Lung (tissue), 12 donors: ENCODE data around the gene CAPN6. TPM values are rescaled to one million over a fixed set of nuclear protein-coding genes. Genes with fewer than 3 reads are reported as not detected.
A peak's percentile ranks its signal among the peaks of the same experiment; 100 is the strongest.

Source experiments
- ATAC-seq: fragments of 200-7000 bp; cut with Tn5 transposase; one replicate; pipeline ENCODE4 v1.9.1; 2020; ENCODE audit warnings: moderate number of reproducible peaks; ENCODE audit not compliant: insufficient read depth, low FRiP score
- DNase-seq, 3 donors: peaks; one replicate each; pipeline ENCODE4 v3.0.0-alpha.2; 2013 to 2017
- H3K27ac ChIP-seq, 2 donors: one replicate each; pipeline ENCODE4 v1.5.1; 2013; ENCODE audit warnings: mild to moderate bottlenecking in 2 of 2, moderate library complexity in 2 of 2, control low read depth in 1 of 2, inconsistent platforms in 1 of 2, low read depth in 1 of 2, low read length in 1 of 2
- H3K27me3 ChIP-seq, 3 donors: one replicate each; pipeline ENCODE4 v1.5.1; 2013; ENCODE audit warnings: low read length in 2 of 3; ENCODE audit not compliant: control insufficient read depth in 3 of 3, insufficient read depth in 3 of 3
- H3K36me3 ChIP-seq, 4 donors: one replicate each; pipeline ENCODE4 v1.5.1; 2013; ENCODE audit warnings: low read length in 4 of 4, mild to moderate bottlenecking in 1 of 4, moderate library complexity in 1 of 4; ENCODE audit not compliant: control insufficient read depth in 4 of 4, insufficient read depth in 4 of 4
- H3K4me1 ChIP-seq, 5 donors: one replicate each; pipeline ENCODE4 v1.5.1; 2013; ENCODE audit warnings: low read length in 5 of 5, mild to moderate bottlenecking in 2 of 5, moderate library complexity in 1 of 5; ENCODE audit not compliant: control insufficient read depth in 5 of 5, insufficient read depth in 5 of 5
- H3K4me3 ChIP-seq: one replicate; pipeline ENCODE4 v1.5.1; 2013; ENCODE audit warnings: mild to moderate bottlenecking, control low read depth, moderate library complexity
- H3K9ac ChIP-seq, 2 donors: one replicate each; pipeline ENCODE4 v1.5.1; 2013; ENCODE audit warnings: low read length in 2 of 2, control low read depth in 1 of 2; ENCODE audit not compliant: insufficient read depth in 1 of 2
- H3K9me3 ChIP-seq, 4 donors: one replicate each; pipeline ENCODE4 v1.5.1; 2013; ENCODE audit warnings: low read length in 3 of 4, mild to moderate bottlenecking in 1 of 4, moderate library complexity in 1 of 4; ENCODE audit not compliant: control insufficient read depth in 4 of 4, insufficient read depth in 3 of 4
- WGBS, 2 donors: extraction: QIAGEN DNeasy Blood & Tissue Kit; methylation state at CpG; one replicate each; pipeline ENCODE4 v1.1.7; 2013; 5-methylcytosine and 5-hydroxymethylcytosine counted together
- polyA plus RNA-seq, 2 donors: library from polyadenylated mRNA; stranded (reverse); fragments of 200-250 nt; gene quantifications; one replicate each; pipeline ENCODE4 v1.2.1, GENCODE V29; 2013
- total RNA-seq, 2 donors: library from RNA; depleted of rRNA in 1 of 2; stranded (reverse); fragments of >200 nt in 1 of 2; gene quantifications; one replicate each; pipeline ENCODE4 v1.2.1, GENCODE V29; 2014 to 2021
- TF ChIP-seq, protein P1 (sequence below): IDR thresholded peaks from 2 replicates; pipeline ENCODE4 v1.5.1; 2012; ENCODE audit warnings: mild to moderate bottlenecking; ENCODE audit errors: control extremely low read depth, extremely low read depth
- donor health status: control.
- donor health status: control.
- donor health status: Bipolar disorder and iron deficiency.
- donor health status: healthy.
- donor health status: DM: yes; HTN: yes; CAD: no.

Gene CAPN6
- total and polyA plus RNA-seq, 4 donors, result 0.06 to 6.6 (median 0.26) TPM

DNA sequence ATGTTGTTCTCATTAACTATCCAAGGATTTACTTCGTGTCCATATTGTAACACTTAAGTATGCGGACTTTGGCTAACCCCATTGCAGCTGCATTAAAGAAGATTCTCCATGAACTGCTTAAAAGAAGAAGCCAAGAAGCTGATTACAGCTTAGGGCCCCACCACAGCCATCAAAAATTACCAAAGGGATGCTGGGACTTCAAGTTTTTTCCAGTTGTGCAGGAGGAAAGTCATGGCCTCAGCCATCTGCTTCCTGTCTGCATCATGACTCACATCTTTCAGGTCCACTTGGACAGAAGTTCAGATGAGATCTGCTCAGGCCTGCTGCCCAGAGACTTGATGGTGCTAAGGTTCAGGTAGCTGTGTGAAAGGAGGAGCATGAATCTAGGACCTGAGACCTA is 38.8 kb upstream of the CAPN6 start:
- ATAC-seq (no peak), DNase-seq (peak in 2 of 3 donors; percentile 0 to 2)
- WGBS, 2 donors, result 76 to 88% methylated on average over 2 of the region's 2 CpGs
- Histone ChIP-seq H3K4me3 (no peak overlapping the region), H3K27ac (no peak overlapping the region), H3K9ac (no peak overlapping the region), H3K4me1 (no peaks in the 10 kb centered on the region), H3K9me3 (no peaks in the 10 kb centered on the region), H3K36me3 (no peaks in the 10 kb centered on the region), H3K27me3 (peaks cover 2 to 32% (median 2%) of the 10 kb centered on the region in 3 donors)
- TF ChIP-seq, protein P1, sequence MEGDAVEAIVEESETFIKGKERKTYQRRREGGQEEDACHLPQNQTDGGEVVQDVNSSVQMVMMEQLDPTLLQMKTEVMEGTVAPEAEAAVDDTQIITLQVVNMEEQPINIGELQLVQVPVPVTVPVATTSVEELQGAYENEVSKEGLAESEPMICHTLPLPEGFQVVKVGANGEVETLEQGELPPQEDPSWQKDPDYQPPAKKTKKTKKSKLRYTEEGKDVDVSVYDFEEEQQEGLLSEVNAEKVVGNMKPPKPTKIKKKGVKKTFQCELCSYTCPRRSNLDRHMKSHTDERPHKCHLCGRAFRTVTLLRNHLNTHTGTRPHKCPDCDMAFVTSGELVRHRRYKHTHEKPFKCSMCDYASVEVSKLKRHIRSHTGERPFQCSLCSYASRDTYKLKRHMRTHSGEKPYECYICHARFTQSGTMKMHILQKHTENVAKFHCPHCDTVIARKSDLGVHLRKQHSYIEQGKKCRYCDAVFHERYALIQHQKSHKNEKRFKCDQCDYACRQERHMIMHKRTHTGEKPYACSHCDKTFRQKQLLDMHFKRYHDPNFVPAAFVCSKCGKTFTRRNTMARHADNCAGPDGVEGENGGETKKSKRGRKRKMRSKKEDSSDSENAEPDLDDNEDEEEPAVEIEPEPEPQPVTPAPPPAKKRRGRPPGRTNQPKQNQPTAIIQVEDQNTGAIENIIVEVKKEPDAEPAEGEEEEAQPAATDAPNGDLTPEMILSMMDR, result no peak

DNA sequence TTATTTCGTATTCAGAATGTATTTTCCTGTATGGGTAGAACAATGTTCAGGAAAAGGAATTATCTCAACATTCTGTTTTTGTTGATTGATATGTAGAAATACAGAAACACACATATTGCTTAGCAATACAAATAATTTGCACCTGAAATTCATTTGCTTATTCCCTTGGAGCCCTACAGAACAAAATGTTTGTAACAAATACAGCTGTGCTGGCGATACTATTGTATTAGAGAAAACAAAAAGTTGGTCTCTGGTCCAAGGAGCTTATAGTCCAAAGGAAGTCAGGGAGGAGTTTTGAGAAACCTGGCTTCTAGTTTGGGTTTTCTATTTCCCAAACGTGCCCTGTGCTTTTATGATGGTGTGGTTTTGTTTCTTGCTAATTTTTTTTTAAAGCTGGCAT is 37.8 kb upstream of the CAPN6 start:
- no peak for ATAC-seq

DNA sequence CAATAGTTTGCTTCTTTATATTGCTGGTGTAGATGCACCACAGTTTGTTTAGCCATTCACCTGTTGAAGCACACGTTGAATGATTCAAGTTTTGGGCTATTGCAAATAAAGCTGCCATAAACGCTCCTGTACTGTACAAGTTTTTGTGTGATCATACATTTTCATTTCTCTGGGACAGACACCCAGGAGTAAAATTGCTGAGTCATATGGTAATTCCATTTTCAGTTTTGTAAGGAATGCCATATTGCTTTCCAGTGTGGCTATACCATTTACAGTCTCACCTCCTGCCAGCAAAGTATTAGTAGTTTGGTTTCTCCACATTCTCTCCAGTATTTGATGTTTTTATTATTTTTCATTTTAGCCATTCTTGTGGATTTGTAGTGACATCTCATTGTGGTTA is 32.0 kb upstream of the CAPN6 start:
- WGBS, 2 donors, result 52 to 86% methylated on average over 2 of the region's 2 CpGs
- no peak for ATAC-seq
- no peak overlapping the region for H3K4me3 ChIP-seq
- H3K9ac ChIP-seq, result no peak overlapping the region
- no peak overlapping the region for H3K27ac ChIP-seq
- H3K9me3 ChIP-seq, result peaks cover 0 to 2% (median 0%) of the 10 kb centered on the region in 4 donors
- H3K4me1 ChIP-seq, result no peaks in the 10 kb centered on the region
- no peak for DNase-seq
- peaks cover 0 to 43% (median 13%) of the 10 kb centered on the region in 3 donors for H3K27me3 ChIP-seq
- no peaks in the 10 kb centered on the region for H3K36me3 ChIP-seq
- TF ChIP-seq, protein P1, result no peak

More for the DNA sequence above, 37.8 kb upstream of the CAPN6 start:
- no peak overlapping the region for H3K4me3 ChIP-seq
- 54 to 78% methylated on average over 3 of the region's 3 CpGs for WGBS, 2 donors
- H3K27ac ChIP-seq, result no peak overlapping the region
- DNase-seq, result no peak
- TF ChIP-seq, protein P1, result no peak
- peaks cover 1 to 29% (median 2%) of the 10 kb centered on the region in 3 donors for H3K27me3 ChIP-seq
- no peaks in the 10 kb centered on the region for H3K9me3 ChIP-seq
- no peak overlapping the region for H3K9ac ChIP-seq
- no peaks in the 10 kb centered on the region for H3K4me1 ChIP-seq
- H3K36me3 ChIP-seq, result no peaks in the 10 kb centered on the region

DNA sequence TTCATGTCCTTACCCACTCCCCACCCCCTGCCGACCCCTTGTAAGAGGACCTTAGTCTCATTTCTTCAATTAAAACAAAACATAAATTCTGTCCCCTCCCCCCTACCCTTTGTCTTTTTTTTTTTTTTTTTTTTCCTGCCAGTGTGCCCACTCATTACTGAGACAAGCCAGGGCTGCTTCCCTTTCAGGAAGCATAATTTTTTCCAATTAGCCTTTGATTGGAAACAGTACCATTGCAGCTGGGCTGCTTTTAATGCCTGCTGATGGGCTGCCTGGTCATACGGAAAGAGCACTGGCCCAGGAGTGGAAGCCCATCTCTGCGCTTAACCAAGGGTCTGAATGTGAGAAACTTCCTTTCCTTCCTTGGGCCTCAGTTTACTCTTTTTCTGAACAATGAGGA is 18.6 kb upstream of the CAPN6 start:
- no peak for ATAC-seq
- Histone ChIP-seq H3K4me3 (no peak overlapping the region), H3K36me3 (no peaks in the 10 kb centered on the region), H3K4me1 (no peaks in the 10 kb centered on the region), H3K9ac (no peak overlapping the region), H3K27me3 (peaks cover 3 to 32% (median 5%) of the 10 kb centered on the region in 3 donors), H3K27ac (no peak overlapping the region), H3K9me3 (peaks cover 0 to 3% (median 0%) of the 10 kb centered on the region in 4 donors)
- no peak for DNase-seq
- WGBS, 2 donors, result 89 to 93% methylated on average over 3 of the region's 3 CpGs
- TF ChIP-seq, protein P1, result no peak
